GM19452 (cell line): ENCODE results near the gene OR1D2.
"Not testable (repeated sequence)": the region's sequence is repeated elsewhere in the genome, so short reads cannot be mapped to it uniquely, and the experiment has no call there.

Source experiments
- ATAC-seq: cut with Tn5 transposase; IDR thresholded peaks from one replicate; pipeline ENCODE4 v1.9.1; 2021; ENCODE audit not compliant: unreplicated experiment

Gene OR1D2, protein sequence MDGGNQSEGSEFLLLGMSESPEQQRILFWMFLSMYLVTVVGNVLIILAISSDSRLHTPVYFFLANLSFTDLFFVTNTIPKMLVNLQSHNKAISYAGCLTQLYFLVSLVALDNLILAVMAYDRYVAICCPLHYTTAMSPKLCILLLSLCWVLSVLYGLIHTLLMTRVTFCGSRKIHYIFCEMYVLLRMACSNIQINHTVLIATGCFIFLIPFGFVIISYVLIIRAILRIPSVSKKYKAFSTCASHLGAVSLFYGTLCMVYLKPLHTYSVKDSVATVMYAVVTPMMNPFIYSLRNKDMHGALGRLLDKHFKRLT

GRCh38 chr17:3104322-3104721 lies at the start of gene OR1D2:
Gene OR1D2 (minus strand): TSS chr17:3104422. CDS start chr17:3092996, 11,426 bp downstream.
- no peak for ATAC-seq

GRCh38 chr17:3137494-3137893 lies 33.3 kb upstream of the OR1D2 start:
- not testable (repeated sequence) for ATAC-seq

DNA sequence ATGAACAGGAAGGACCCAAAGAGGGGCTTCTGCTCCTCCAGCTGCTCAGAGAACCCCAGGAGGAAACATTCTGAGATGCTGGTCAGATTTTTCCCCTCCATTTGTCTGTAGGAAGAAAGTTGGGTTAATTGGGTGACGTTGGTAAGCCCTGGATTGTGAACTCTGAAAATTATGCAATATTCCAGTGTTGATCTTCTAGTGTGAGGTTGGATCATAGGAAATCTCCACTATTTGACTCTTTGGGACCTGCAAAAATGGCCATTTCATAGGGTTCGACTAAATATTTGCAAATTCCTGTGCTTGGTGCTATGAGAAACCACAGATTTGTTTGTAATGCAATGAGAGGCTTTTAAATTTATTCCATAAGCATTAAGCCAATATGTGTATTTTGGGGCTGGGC lies 23.2 kb upstream of the OR1D2 start, which contains the start of gene OR1G1:
Gene OR1G1 (minus strand): TSS at position 101 of the 400 bp plus-strand sequence. CDS start 0 bp downstream, at position 101.
- no peak for ATAC-seq

GRCh38 chr17:3073850-3074249 lies 30.4 kb downstream of the OR1D2 start:
- not testable (repeated sequence) for ATAC-seq

DNA sequence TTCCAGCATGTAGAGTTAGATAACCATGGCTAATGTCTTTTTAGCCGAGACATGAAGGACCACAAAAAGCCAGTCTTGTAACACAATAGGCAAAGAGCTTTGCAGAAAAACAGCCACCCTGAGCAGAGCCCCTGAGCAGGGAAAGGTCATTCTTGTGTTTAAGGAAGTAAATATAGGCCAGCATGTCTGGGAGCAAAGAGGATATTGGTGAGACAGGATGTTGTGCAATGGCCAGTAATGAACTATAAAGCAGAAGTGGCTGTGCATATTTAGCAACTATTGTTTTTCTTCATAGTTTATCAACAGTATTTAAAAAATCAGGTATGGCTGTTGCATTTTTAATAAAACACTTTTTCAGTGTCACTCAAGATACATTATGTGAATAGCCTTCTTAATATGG lies 39.0 kb downstream of the OR1D2 start:
- not testable (repeated sequence) for ATAC-seq

- ATAC-seq, result not testable (repeated sequence)
Measured at GRCh38 chr17:3063507-3063906, 40.7 kb downstream of the OR1D2 start, which contains the start of gene OR1D5. Gene OR1D5 (minus strand): TSS chr17:3063607. CDS start chr17:3063607, 0 bp downstream.

GRCh38 chr17:3062824-3063377 lies 41.3 kb downstream of the OR1D2 start:
- ATAC-seq, result not testable (repeated sequence)

DNA sequence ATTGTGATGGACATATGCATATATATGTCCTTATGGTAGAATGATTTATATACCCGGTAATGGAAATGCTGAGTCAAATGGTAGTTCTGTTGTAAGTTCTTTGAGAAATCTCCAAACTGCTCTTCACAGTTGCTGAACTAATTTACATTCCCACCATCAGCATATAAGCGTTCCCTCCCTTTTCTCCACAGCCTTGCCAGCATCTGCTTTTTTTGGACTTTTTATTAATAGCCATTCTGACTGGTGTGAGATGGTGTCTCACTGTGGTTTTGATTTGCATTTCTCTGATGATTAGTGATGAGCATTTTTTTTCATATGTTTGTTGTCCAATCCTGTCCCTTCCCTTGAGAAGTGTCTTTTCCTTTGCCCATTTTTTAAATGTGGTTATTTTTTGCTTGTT lies 49.4 kb downstream of the OR1D2 start:
- not testable (repeated sequence) for ATAC-seq

DNA sequence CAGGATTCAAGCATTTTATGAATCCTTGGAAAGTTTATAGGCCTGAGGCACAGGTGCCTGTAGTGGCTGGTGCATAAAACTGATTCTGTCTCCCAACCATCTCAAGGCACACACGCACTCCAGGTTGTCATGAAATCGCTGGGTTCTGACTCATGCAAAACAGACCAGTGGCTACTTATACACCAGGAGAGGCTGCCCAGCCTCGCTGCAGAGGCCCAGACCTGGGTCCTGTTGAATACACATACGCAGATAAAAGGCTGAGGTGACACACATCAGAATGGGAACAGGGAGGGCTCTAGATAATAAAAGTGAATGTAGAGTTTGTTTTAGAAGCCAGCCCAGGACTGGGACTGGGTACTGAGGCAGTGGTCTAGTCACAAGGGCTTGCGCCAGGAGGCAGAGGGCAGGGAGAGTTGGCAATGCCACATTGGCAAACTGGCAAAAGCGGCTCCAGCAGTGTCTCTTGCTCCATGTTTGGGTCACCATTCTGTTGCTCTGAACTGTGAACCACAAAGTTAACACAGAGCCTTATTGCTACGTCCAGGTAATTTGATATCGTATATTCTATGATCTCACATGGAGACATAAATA lies 54.4 kb downstream of the OR1D2 start:
- ATAC-seq, result no peak

DNA sequence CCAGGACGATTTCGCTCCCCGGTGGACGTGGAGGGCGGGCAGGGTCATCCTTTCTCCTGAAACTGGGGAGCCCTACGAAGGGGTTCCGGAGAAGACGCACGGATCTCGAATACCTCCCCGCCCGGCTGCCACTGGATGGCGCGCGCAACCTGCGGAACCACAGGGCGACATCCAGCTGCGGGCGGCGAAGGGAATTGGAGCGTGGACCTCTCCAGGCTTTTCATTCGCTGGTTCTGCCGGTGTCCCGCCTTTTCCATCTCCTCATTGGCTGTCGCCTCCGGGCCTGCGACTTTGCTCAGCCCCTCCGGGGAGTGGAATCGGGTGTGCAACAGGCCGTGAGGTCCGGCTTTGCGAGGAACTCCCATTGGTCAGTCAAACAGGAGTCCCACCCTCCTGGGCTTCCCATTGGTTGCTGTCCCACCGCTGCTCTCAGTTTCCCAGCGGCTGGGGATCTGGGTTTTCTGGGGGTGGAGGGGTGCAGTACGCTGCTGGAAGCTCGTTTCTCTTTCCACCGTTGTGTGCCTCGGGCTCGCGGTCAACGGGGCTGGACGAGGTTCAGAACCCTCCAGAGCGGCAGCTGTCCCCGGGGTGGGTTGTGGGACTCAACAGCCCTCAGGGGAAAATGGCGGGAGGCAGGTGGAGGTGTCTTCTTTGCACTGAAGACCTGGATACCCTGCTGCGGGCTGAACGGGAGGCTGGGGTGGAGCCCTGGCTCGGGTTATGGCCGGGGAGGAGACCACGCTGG lies 55.3 kb downstream of the OR1D2 start:
- peak; percentile 96 for ATAC-seq

GRCh38 chr17:3046753-3047152 lies 57.5 kb downstream of the OR1D2 start:
- ATAC-seq, result no peak

DNA sequence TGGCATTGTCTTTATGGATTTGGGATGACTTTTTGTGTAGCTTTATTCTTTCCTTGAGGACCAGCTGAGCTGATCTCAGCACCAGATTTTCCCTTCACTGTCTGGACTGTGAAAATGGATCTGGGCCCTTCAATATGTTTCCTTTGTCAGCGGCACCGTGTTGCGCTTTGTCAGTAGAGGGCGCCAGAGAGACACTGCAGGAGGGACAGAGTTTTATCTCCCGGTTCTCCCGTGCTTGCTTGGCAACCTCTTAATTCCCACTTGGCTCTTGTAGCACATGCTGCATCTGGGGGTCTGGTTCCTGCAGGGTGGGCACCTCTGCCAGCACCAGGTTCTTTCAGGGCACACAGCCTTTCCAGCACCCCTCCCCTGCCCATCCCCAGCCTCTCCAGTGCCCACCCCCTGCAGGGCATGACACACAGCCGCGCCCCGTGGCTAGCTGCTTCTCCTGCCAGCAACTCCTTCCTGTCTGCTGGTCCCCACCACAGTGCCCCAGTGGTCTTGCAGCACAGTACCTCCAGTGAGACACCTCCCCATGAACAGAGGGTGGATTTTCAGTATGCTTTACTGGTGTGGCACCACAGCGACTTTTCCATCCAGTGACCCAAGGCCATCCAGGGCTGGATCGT lies 60.4 kb downstream of the OR1D2 start:
- ATAC-seq, result no peak

DNA sequence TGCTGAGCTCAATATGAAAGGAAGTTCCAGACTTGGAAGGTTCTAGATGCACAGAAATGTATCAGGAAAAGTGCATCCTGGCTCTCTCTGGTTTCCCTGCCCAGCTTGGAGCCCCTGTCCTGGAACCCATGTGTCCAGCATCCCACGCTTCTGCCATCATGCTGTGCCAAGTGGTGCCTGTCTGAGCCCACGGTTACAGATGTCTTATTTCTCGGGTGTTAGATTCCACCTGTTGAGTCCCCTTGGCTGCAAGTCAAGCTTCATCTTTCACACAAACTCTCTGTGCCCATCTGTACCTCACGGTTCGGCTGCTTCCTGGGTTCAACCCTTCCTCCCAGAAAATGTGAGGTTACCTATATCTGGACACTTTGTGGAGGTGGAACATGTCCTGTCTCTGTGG lies 63.3 kb downstream of the OR1D2 start:
- no peak for ATAC-seq

DNA sequence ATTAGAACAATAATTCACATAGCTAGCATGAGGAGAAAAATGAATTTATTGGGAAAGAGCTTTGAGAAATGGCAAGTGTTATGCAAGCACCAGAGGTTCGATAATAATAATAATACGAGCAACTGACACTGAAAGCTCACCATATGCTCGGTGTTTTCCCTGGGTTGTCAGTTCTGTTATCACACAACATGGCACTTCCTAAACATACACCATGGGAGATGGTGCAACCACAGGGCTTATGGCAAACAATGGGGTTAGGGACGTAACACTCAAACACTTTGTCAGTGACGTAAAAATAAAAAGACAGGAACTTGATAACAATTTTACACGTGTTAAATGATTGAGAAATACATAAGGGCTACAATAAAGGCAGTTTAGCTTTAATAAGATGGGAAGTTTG lies 64.5 kb downstream of the OR1D2 start:
- no peak for ATAC-seq

- no peak for ATAC-seq
Measured at GRCh38 chr17:3038941-3039340, 65.3 kb downstream of the OR1D2 start.
